Liver (tissue), 9 donors: Measurements from ENCODE around the gene TMEM40. TPM values are rescaled to one million over a fixed set of nuclear protein-coding genes. Genes with fewer than 3 reads are reported as not detected.

ENCODE experiments used
- DNase-seq: peaks from one replicate; pipeline ENCODE4 v3.0.0-alpha.2; 2017; ENCODE audit warnings: low spot score
- H3K27ac ChIP-seq, 2 donors: one replicate each; pipeline ENCODE4 v1.7.0; 2013; ENCODE audit warnings: inconsistent platforms in 2 of 2, low read length in 2 of 2, control low read depth in 1 of 2, low read depth in 1 of 2, mild to moderate bottlenecking in 1 of 2
- H3K27me3 ChIP-seq, 4 donors: one replicate each; pipeline versions ENCODE4 v1.6.1 to v1.7.0; 2013; ENCODE audit warnings: low read length in 3 of 4, inconsistent platforms in 1 of 4, mild to moderate bottlenecking in 1 of 4, moderate library complexity in 1 of 4; ENCODE audit not compliant: control insufficient read depth in 4 of 4, insufficient read depth in 4 of 4
- H3K36me3 ChIP-seq, 4 donors: one replicate each; pipeline versions ENCODE4 v1.6.1 to v1.7.0; 2013; ENCODE audit warnings: low read length in 3 of 4, mild to moderate bottlenecking in 3 of 4, low read depth in 1 of 4, moderate library complexity in 1 of 4; ENCODE audit not compliant: control insufficient read depth in 4 of 4, insufficient read depth in 3 of 4
- H3K4me1 ChIP-seq, 4 donors: one replicate each; pipeline versions ENCODE4 v1.6.1 to v1.7.0; 2013; ENCODE audit warnings: low read length in 3 of 4, mild to moderate bottlenecking in 3 of 4, moderate library complexity in 1 of 4; ENCODE audit not compliant: control insufficient read depth in 4 of 4, insufficient read depth in 4 of 4
- H3K4me3 ChIP-seq, 3 donors: one replicate each; pipeline versions ENCODE4 v1.6.1 to v1.7.0; 2013; ENCODE audit warnings: low read length in 3 of 3, control low read depth in 1 of 3, low read depth in 1 of 3, mild to moderate bottlenecking in 1 of 3
- H3K9ac ChIP-seq, 2 donors: one replicate each; pipeline ENCODE4 v1.7.0; 2013; ENCODE audit warnings: low read length in 2 of 2, mild to moderate bottlenecking in 2 of 2, moderate library complexity in 2 of 2, control low read depth in 1 of 2, low read depth in 1 of 2
- H3K9me3 ChIP-seq, 4 donors: one replicate each; pipeline versions ENCODE4 v1.6.1 to v1.7.0; 2013; ENCODE audit warnings: low read length in 3 of 4; ENCODE audit not compliant: control insufficient read depth in 4 of 4
- ATF3 ChIP-seq: IDR thresholded peaks from 2 replicates; pipeline ENCODE4 v1.6.1; 2016; ENCODE audit warnings: antibody characterized with exemption
- CTCF ChIP-seq: fragments of 150-350 bp; IDR thresholded peaks from 2 replicates; pipeline ENCODE4 v1.5.1; 2017; ENCODE audit warnings: improper control_type of control experiment, low read depth, low read length; ENCODE audit not compliant: missing input control
- EGR1 ChIP-seq, 2 donors: IDR thresholded peaks; 2 replicates each; pipeline ENCODE4 v1.6.1; 2016 to 2018; ENCODE audit warnings: antibody characterized with exemption in 2 of 2, low read depth in 2 of 2
- FOXA1 ChIP-seq: IDR thresholded peaks from 2 replicates; pipeline ENCODE4 v1.6.1; 2016; ENCODE audit warnings: antibody characterized with exemption
- FOXA2 ChIP-seq: IDR thresholded peaks from 2 replicates; pipeline ENCODE4 v1.6.1; 2016; ENCODE audit warnings: antibody characterized with exemption
- GABPA ChIP-seq, 2 donors: IDR thresholded peaks in 1 of 2; conservative IDR thresholded peaks in 1 of 2; 2 replicates each; pipeline ENCODE4 v1.6.1; 2016; ENCODE audit warnings: antibody characterized with exemption in 2 of 2, mild to moderate bottlenecking in 1 of 2, moderate library complexity in 1 of 2
- HNF4A ChIP-seq, 2 donors: conservative IDR thresholded peaks; 2 replicates each; pipeline ENCODE4 v1.6.1; 2016; ENCODE audit warnings: antibody characterized with exemption in 2 of 2, mild to moderate bottlenecking in 2 of 2
- HNF4G ChIP-seq: IDR thresholded peaks from 2 replicates; pipeline ENCODE4 v1.6.1; 2016; ENCODE audit warnings: antibody characterized with exemption
- JUND ChIP-seq, 2 donors: IDR thresholded peaks; 2 replicates each; pipeline ENCODE4 v1.6.1; 2016; ENCODE audit warnings: antibody characterized with exemption in 2 of 2
- MAX ChIP-seq: IDR thresholded peaks from 2 replicates; pipeline ENCODE4 v1.6.1; 2016; ENCODE audit warnings: antibody characterized with exemption
- NR2F2 ChIP-seq: IDR thresholded peaks from 2 replicates; pipeline ENCODE4 v1.6.1; 2016; ENCODE audit warnings: antibody characterized with exemption
- RAD21 ChIP-seq, 2 donors: IDR thresholded peaks; 2 replicates each; pipeline ENCODE4 v1.6.1; 2016; ENCODE audit warnings: antibody characterized with exemption in 2 of 2, mild to moderate bottlenecking in 2 of 2
- REST ChIP-seq: IDR thresholded peaks from 2 replicates; pipeline ENCODE4 v1.6.1; 2016; ENCODE audit warnings: antibody characterized with exemption, mild to moderate bottlenecking
- RXRA ChIP-seq, 2 donors: IDR thresholded peaks; 2 replicates each; pipeline ENCODE4 v1.6.1; 2017 to 2018; ENCODE audit warnings: antibody characterized with exemption in 2 of 2, mild to moderate bottlenecking in 1 of 2
- SP1 ChIP-seq: IDR thresholded peaks from 2 replicates; pipeline ENCODE4 v1.6.1; 2018; ENCODE audit warnings: antibody characterized with exemption, mild to moderate bottlenecking
- TAF1 ChIP-seq: conservative IDR thresholded peaks from 2 replicates; pipeline ENCODE4 v1.6.1; 2016; ENCODE audit warnings: antibody characterized with exemption, mild to moderate bottlenecking
- YY1 ChIP-seq: IDR thresholded peaks from 2 replicates; pipeline ENCODE4 v1.6.1; 2016; ENCODE audit warnings: antibody characterized with exemption, mild to moderate bottlenecking
- ZBTB33 ChIP-seq: IDR thresholded peaks from 2 replicates; pipeline ENCODE4 v1.6.1; 2016; ENCODE audit warnings: antibody characterized with exemption
- WGBS: extraction: QIAGEN DNeasy Blood & Tissue Kit; methylation state at CpG from one replicate; pipeline ENCODE4 v1.1.7; 2013; 5-methylcytosine and 5-hydroxymethylcytosine counted together
- polyA plus RNA-seq, 2 donors: library from polyadenylated mRNA; stranded (reverse) in 1 of 2; unstranded in 1 of 2; fragments of 200-250 nt in 1 of 2; fragments of >200 nt in 1 of 2; fragmentation: Nextera tagmentation in 1 of 2; extraction: Ambion mirVana in 1 of 2; gene quantifications; one replicate each; pipeline versions ENCODE4 v1.2.1 to v1.2.3, GENCODE V29; 2013 to 2015
- total RNA-seq, 2 donors: library from RNA; depleted of rRNA; stranded (reverse); fragments of >200 nt; gene quantifications; one replicate each; pipeline ENCODE4 v1.2.3, GENCODE V29; 2014
- donor health status: healthy.
- donor health status: healthy.
- donor health status: healthy.
- donor health status: healthy.
- donor health status: healthy.

Gene TMEM40
- total and polyA plus RNA-seq, 4 donors = 0.57 to 0.79 TPM; not detected in 2

GRCh38 chr3:12695916-12696315, 63.1 kb downstream of the TMEM40 start:
- no peak overlapping the region for H3K27ac ChIP-seq
- no peaks in the 10 kb centered on the region for H3K9me3 ChIP-seq
- H3K27me3 ChIP-seq = no peaks in the 10 kb centered on the region
- no peaks in the 10 kb centered on the region for H3K4me1 ChIP-seq
- DNase-seq = no peak
- H3K9ac ChIP-seq = no peak overlapping the region
- no peaks in the 10 kb centered on the region for H3K36me3 ChIP-seq
- WGBS = 77% methylated on average over 2 of the region's 2 CpGs
- TF ChIP-seq TAF1 = no peak
- no peak for TF ChIP-seq FOXA1
- no peak for TF ChIP-seq HNF4G
- no peak for TF ChIP-seq JUND (IDR thresholded peaks at IDR 0.05)
- TF ChIP-seq RXRA (IDR thresholded peaks at IDR 0.05) = no peak
- TF ChIP-seq REST = no peak
- no peak for TF ChIP-seq EGR1 (IDR thresholded peaks at IDR 0.05; ENCODE audit: low read depth in 2 of 2)
- TF ChIP-seq HNF4A (conservative IDR thresholded peaks at IDR 0.05) = no peak
- no peak for TF ChIP-seq GABPA (IDR thresholded peaks at IDR 0.05 in 1 of 2, conservative IDR thresholded peaks at IDR 0.05 in 1 of 2)
- no peak for TF ChIP-seq RAD21 (IDR thresholded peaks at IDR 0.05)
- no peak for TF ChIP-seq CTCF
- no peak for TF ChIP-seq YY1
- no peak for TF ChIP-seq MAX
- TF ChIP-seq ATF3 = no peak
- TF ChIP-seq SP1 = no peak
- TF ChIP-seq NR2F2 = no peak
- no peak for TF ChIP-seq ZBTB33
- TF ChIP-seq FOXA2 = no peak
- no peak overlapping the region for H3K4me3 ChIP-seq
